ENCODE results near the gene ZBTB20.

The ZBTB20 gene

GRCh38 chr3:114866430-114866829 is 280.7 kb downstream of the ZBTB20 start:
- no peak for DNase-seq

GRCh38 chr3:114864970-114865369 is 282.1 kb downstream of the ZBTB20 start:
- no peak for DNase-seq

- no peak for DNase-seq
Observed at GRCh38 chr3:114863848-114864247, 283.2 kb downstream of the ZBTB20 start.

GRCh38 chr3:114861666-114862065 is 285.4 kb downstream of the ZBTB20 start:
- no peak for DNase-seq

GRCh38 chr3:114860531-114860930 is 286.6 kb downstream of the ZBTB20 start:
- no peak for DNase-seq

GRCh38 chr3:114858329-114858728 is 288.8 kb downstream of the ZBTB20 start:
- no peak for DNase-seq

- no peak for DNase-seq
Observed at GRCh38 chr3:114857299-114857701, 289.8 kb downstream of the ZBTB20 start.

GRCh38 chr3:114856835-114857234 is 290.3 kb downstream of the ZBTB20 start:
- no peak for DNase-seq

GRCh38 chr3:114855839-114856238 is 291.2 kb downstream of the ZBTB20 start:
- no peak for DNase-seq

- no peak for DNase-seq
Observed at GRCh38 chr3:114852966-114853365, 294.1 kb downstream of the ZBTB20 start.

- no peak for DNase-seq
Observed at GRCh38 chr3:114850898-114851297, 296.2 kb downstream of the ZBTB20 start.

GRCh38 chr3:114848643-114849350 is 298.3 kb downstream of the ZBTB20 start:
- no peak for DNase-seq

- no peak for DNase-seq
Observed at GRCh38 chr3:114848082-114848481, 299.0 kb downstream of the ZBTB20 start.

GRCh38 chr3:114847564-114847963 is 299.5 kb downstream of the ZBTB20 start:
- DNase-seq = no peak

- DNase-seq = no peak
Observed at GRCh38 chr3:114846779-114847178, 300.3 kb downstream of the ZBTB20 start.

GRCh38 chr3:114846252-114846651 is 300.8 kb downstream of the ZBTB20 start:
- no peak for DNase-seq

GRCh38 chr3:114841515-114841914 is 305.6 kb downstream of the ZBTB20 start:
- DNase-seq = no peak

GRCh38 chr3:114839476-114839875 is 307.6 kb downstream of the ZBTB20 start:
- no peak for DNase-seq

GRCh38 chr3:114838025-114838424 is 309.1 kb downstream of the ZBTB20 start:
- no peak for DNase-seq

- no peak for DNase-seq
Observed at GRCh38 chr3:114834175-114834940, 312.7 kb downstream of the ZBTB20 start.

- DNase-seq = no peak
Observed at GRCh38 chr3:114831861-114832260, 315.2 kb downstream of the ZBTB20 start.

GRCh38 chr3:114830652-114831051 is 316.4 kb downstream of the ZBTB20 start:
- no peak for DNase-seq

- no peak for DNase-seq
Observed at GRCh38 chr3:114829783-114830182, 317.3 kb downstream of the ZBTB20 start.

GRCh38 chr3:114827495-114827894 is 319.6 kb downstream of the ZBTB20 start:
- peak; percentile 20 for DNase-seq

Data from CD4-positive, alpha-beta T cell treated with Interleukin-4 for 4 hours (primary cell).